Femur (tissue), 1 donor: Measurements from ENCODE around the gene C3.
A peak's percentile ranks its signal among the peaks of the same experiment; 100 is the strongest.

Experiments
- DNase-seq: peaks from one replicate; pipeline ENCODE4 v3.0.0-alpha.2; 2017

C3 gene

GRCh38 chr19:6730153-6730804 is 9.8 kb upstream of the C3 start:
- peak; percentile 67 for DNase-seq

GRCh38 chr19:6729573-6730152 is 9.2 kb upstream of the C3 start:
- DNase-seq: no peak

DNA sequence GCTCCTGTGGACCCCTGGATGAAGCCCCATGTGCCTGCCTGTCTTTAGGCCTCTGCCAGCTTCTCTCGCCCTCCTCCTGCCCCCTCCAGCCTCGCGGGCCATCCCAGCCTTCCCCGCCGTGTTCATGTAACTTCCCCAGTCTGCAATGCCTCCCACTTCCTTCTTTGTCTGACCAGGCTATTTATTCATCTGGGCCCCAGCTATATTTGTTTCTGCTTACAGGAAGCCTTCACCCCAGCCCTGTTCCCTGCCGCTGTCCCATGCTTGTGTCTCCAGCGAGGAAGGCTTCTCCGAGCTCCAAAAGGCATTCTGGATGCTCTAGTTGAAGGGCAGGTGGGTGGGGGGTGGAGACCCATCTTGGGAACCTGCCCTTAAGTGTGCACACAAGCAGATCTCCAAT is 7.9 kb upstream of the C3 start:
- DNase-seq: no peak

DNA sequence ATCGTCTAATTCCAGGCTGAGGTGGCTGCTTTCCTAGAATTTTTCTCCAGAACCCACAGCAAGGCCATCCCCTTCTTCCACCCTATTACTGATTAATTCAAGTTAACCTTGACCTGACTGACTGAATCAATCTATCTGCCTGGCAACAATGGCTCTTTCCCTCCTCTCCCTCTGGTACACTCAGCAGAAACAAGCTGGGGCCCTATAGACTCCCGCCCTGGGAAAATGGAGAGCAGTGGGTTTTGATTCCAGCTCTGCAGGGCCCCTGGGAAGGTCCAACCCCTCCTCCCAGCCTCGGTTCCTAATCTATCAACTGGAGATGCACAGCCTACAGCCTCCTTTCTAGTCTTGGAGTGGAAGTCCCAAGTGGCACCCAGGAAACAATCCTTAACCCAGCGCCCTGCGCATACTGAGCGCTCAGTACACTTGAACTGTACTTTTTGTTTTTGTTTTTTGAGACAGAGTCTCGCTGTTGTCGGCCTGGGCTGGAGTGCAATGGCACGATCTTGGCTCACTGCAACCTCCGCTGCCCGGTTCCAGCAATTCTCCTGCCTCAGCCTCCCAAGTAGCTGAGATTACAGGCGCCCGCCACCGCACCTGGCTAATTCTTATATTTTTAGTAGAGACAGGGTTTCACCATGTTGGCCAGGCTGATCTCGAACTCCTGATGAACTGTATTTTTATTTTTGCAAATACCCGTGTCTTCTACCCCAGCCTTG is 5.2 kb upstream of the C3 start:
- DNase-seq: no peak

- DNase-seq: no peak
These were observed 4.4 kb upstream of the C3 start for GRCh38 chr19:6724631-6725492.

DNA sequence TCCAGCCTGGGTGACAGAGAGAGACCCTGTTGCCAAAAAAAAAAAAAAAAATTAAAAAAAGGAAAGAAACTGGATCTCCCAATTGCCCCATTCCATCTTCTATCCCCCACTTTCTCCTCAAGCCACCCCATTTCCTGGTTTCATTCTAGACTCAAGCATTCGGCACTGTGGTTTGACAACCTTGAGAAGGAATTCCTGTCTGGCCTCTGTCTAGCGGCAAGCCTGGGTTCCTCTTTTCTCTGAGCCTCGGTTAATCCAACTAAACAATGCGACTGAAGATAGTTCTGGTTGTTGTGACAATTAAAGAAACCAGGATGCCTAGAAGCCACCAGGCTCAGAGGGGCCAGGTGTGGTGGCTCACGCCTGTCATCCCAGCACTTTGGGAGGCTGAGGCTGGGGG is 3.3 kb upstream of the C3 start:
- no peak for DNase-seq

GRCh38 chr19:6723108-6723618 is 2.7 kb upstream of the C3 start:
- no peak for DNase-seq

- DNase-seq: no peak
These were observed 1.3 kb upstream of the C3 start for GRCh38 chr19:6721773-6722172.

- DNase-seq: no peak
These were observed 656 bp upstream of the C3 start for GRCh38 chr19:6721138-6721474.

DNA sequence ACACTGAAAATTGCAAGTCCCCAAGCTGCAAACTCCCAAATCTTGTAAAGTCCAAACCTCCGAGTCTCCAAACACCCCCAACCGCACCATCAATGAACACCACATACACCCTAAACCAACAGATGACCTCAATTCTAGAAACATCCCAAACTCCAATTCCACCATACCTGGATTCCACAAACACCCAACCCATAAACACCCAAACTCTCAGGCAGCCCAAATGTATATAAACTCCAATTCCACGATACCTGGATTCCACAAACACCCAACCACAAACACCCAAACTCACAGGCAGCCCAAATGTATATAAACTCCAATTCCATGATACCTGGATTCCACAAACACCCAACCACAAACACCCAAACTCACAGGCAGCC is 470 bp downstream of the C3 start:
- no peak for DNase-seq

DNA sequence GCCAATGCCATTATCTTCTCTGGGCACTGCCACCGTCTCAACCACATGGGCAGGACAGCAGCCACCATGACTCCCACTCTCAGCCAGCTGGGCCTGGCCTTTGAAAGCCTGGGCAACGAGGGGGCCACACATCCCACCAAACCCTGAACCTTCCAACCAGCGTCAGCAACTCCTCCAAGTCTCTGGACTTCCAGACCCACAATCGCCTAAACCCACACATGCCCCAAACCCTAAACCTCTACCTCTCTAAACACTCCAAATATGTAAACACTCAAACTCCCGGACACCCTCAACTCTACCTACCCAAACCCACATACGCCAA is 949 bp downstream of the C3 start:
- DNase-seq: no peak

DNA sequence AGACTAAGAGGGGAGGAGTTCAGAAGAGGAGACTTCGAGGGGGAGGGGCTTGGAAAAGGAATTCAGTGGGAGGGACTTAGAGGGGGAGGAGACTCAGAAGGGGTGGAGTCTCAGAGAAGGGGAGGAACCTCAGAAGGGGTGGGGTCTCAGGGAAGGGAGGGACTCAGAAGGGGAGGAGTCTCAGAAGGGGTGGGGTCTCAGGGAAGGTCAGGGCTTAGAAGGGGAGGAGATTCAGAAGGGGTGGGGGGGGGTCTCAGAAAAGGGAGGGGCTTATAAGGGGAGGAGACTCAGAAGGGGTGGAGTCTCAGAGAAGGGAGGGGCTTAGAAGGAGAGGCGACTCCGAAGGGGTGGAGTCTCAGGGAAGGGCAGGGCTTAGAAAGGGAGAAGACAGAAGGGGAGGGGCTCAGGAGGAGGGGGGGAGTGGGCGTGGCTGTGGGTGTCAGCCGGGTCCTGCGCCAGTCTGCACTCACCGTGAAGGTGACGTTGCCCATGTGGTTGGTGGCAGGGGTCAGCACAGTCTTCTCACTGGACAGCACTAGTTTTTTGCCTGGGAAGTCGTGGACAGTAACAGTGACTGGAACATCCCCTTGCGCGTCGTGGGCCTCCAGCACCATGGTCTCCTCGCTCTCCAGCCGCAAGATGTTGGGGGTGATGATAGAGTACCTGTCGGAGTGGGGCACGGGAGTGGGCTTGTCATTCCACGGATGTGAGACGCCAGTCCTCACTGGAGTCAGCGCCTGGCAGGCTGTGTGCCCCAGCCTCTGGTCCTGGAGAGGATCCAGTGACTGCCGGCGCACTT is 1.5 kb downstream of the C3 start:
- no peak for DNase-seq

DNA sequence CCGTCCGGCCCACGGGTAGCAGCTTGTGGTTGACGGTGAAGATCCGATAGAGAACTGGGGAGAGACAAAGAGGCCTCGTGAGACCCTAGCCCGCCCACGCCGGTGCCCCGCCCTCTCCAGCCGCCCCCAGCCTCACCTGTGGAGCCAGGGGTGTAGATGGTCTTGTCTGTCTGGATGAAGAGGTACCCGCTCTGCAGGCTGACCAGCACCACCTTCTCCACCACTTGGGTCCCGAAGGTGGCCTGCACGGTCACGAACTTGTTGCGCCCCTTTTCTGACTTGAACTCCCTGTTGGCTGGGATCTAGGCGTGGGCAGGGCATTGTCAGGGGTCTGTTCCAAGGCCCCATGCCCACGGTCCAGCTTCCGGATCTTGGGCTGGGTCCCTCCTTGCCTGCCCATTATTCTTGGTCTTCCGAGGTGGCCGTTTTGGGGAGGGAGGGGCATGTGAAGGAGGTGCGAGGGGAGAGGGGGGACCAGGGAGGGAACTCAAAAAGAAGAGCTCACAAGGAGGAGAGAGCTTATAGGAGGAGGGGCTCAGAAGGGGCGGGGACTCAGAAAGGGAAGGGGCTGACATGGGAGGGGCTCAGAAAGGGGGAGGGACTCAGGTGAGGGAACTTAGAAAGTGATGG is 2.2 kb downstream of the C3 start:
- no peak for DNase-seq

DNA sequence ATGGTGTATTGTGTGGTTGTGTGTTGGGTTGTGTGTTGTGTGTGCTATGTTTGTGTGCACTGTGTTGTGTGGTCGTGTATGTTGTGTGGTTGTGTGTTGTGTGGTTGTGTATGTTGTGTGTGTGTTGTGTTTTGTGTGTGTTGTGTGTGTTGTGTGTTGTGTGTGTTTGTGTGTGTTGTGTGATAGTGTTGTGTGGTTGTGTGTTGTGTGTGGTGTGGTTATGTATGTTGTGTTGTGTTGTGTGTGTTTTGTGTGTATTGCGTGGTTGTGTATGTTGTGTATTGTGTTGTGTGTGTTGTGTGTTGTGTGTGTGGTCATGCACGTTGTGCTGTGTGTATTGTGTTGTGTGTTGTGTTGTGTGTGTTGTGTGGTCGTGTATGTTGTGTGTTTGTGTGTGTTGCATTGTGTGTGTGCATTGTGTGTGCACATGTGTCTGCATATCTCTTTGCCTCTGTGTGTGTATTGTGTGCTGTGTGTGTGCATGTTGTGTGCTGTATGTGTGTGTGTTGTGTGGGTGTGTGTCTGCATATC is 2.9 kb downstream of the C3 start:
- no peak for DNase-seq

- no peak for DNase-seq
These were observed 3.4 kb downstream of the C3 start for GRCh38 chr19:6717036-6717435.

- no peak for DNase-seq
These were observed 3.9 kb downstream of the C3 start for GRCh38 chr19:6716610-6716970.

DNA sequence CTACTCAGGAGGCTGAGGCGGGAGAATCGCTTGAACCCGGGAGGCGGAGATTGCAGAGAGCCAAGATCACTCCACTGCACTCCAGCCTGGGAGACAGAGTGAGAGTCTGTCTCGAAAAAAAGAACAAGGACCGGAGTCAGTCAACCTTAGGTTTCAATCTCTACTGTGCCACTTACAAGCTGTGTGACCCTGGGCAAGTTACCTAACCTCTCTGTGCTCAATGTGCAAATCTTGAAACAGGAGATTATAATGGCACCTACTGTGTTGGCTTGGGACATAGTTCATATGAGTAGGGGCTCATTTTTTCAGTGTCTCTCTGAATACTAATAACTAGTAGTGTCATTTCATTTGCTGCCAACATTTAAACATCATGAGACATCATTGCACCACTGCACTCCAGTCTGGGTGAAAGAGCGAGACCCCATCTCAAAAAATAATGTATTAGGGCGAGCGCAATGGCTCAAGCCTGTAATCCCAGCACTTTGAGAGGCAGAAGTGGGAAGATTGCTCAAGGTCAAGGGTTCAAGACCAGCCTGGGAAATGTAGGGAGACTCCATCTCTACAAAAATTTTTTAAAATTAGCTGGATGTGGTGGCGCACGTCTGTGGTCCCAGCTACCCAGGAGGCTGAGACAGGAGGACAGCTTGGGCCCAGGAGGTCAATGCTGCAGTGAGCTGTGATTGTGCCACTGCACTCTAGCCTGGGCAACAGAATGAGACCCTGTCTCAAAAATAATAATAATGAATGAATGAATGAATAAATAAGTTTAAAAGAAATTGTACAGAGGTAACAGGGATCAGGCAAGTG is 5.5 kb downstream of the C3 start:
- DNase-seq: no peak

GRCh38 chr19:6713773-6714692 is 6.4 kb downstream of the C3 start:
- no peak for DNase-seq

- DNase-seq: no peak
These were observed 7.5 kb downstream of the C3 start for GRCh38 chr19:6712692-6713670.
